Mesenteric fat pad (tissue), 1 donor: ENCODE measurements around the gene ZNF354B. TPM values are rescaled to one million over a fixed set of nuclear protein-coding genes. Genes with fewer than 3 reads are reported as not detected.
"Not testable (repeated sequence)": the region's sequence is repeated elsewhere in the genome, so short reads cannot be mapped to it uniquely, and the experiment has no call there.

ENCODE experiments used
- DNase-seq: peaks from one replicate; pipeline ENCODE4 v3.0.0-alpha.2; 2020; ENCODE audit warnings: low spot score
- total RNA-seq: library from RNA; stranded (reverse); fragmentation: NEBNext Ultra II Directional; extraction: Animal tissue kit (Norgen Biotek cat#: 25700); gene quantifications from one replicate; pipeline ENCODE4 v1.2.1, GENCODE V29; 2021
- donor health status: DM: yes; HTN: yes; CAD: no.

The ZNF354B gene
- total RNA-seq, 1 donor from 2014 or later: 19.3 TPM

- DNase-seq: not testable (repeated sequence)
Measured at GRCh38 chr5:178883115-178883694, 23.5 kb downstream of the ZNF354B start.

GRCh38 chr5:178883815-178884430 lies 24.2 kb downstream of the ZNF354B start:
- DNase-seq: no peak

- DNase-seq: no peak
Measured at GRCh38 chr5:178895615-178896571, 36.1 kb downstream of the ZNF354B start, which contains the start of gene ZFP2. ZFP2 (plus strand) TSS chr5:178895913; CDS start chr5:178931314, 35,401 bp downstream.

GRCh38 chr5:178899289-178899688 lies 39.5 kb downstream of the ZNF354B start:
- no peak for DNase-seq

- DNase-seq: no peak
Measured at GRCh38 chr5:178902849-178903248, 43.1 kb downstream of the ZNF354B start.

- no peak for DNase-seq
Measured at GRCh38 chr5:178931846-178932760, 72.3 kb downstream of the ZNF354B start.

Other genes starting within 250 kb of the ZNF354B start
- gene CLK4, start 232.9 kb upstream of the ZNF354B start, total RNA-seq: 25.7 TPM
- gene ZNF354A, start 129.3 kb upstream of the ZNF354B start, total RNA-seq: 11.9 TPM
- gene ZFP2, start 36.0 kb downstream of the ZNF354B start, total RNA-seq: 1.3 TPM
- 1.8 TPM for gene ZNF454, start 81.2 kb downstream of the ZNF354B start, total RNA-seq
- not detected for gene GRM6, start 135.4 kb downstream of the ZNF354B start, total RNA-seq
- 3.3 TPM for gene ZNF879, start 163.9 kb downstream of the ZNF354B start, total RNA-seq
- gene ZNF354C, start 200.4 kb downstream of the ZNF354B start, total RNA-seq: 4.5 TPM